Vagina (tissue), 2 donors: ENCODE data around the gene HNRNPA3.

Experiments
- CTCF ChIP-seq, 3 experiments: fragments of 450-650 bp in 2 of 3; fragments of 200-600 bp in 1 of 3; sonication (generic) in 1 of 3; IDR thresholded peaks; one replicate each; pipeline ENCODE4 v1.5.1; 2017 to 2019; ENCODE audit warnings: antibody characterized with exemption in 3 of 3, mild to moderate bottlenecking in 2 of 3, moderate library complexity in 2 of 3
- POLR2AphosphoS5 ChIP-seq, 2 donors: sonication (generic); formaldehyde crosslinking; IDR thresholded peaks; one replicate each; pipeline ENCODE4 v1.9.0; 2017; ENCODE audit warnings: antibody characterized with exemption in 2 of 2, mild to moderate bottlenecking in 2 of 2, low read depth in 1 of 2; ENCODE audit not compliant: insufficient read depth in 1 of 2

GRCh38 chr2:177256026-177256425, 43.4 kb downstream of the HNRNPA3 start:
- no peak for TF ChIP-seq CTCF (IDR thresholded peaks at IDR 0.05)
- TF ChIP-seq POLR2AphosphoS5 (IDR thresholded peaks at IDR 0.05; ENCODE audit: insufficient read depth in 1 of 2, low read depth in 1 of 2), result no peak
